MM.1S (cell line): ENCODE data around the gene NTN5.

Experiments
- CTCF ChIP-seq: fragments of 300-600 bp; sonication (generic); IDR thresholded peaks from 2 replicates; pipeline ENCODE4 v1.5.1; 2016; ENCODE audit warnings: antibody characterized with exemption, low read length, mixed read lengths
- EZH2phosphoT487 ChIP-seq: fragments of 300-600 bp; sonication (generic); IDR thresholded peaks from 2 replicates; pipeline ENCODE4 v1.6.1; 2018; ENCODE audit warnings: antibody characterized with exemption, low read length

GRCh38 chr19:48629599-48630295 lies 43.1 kb downstream of the NTN5 start:
- TF ChIP-seq CTCF = no peak
- TF ChIP-seq EZH2phosphoT487 = no peak
